Keratinocyte (primary cell): Measurements from ENCODE around the gene SPTLC3. TPM values are rescaled to one million over a fixed set of nuclear protein-coding genes. Genes with fewer than 3 reads are reported as not detected.

Experiments used
- DNase-seq: peaks from one replicate; pipeline ENCODE4 v3.0.0-alpha.2; 2011; ENCODE audit warnings: low read depth, missing footprints, low spot score
- FAIRE-seq: peaks from 2 replicates; lab custom pipeline; 2011; peaks lifted over from hg19 to GRCh38; lab: Jason Lieb, UNC
- H2AFZ ChIP-seq: 2 replicates; pipeline ENCODE4 v1.6.0; 2012; ENCODE audit warnings: low read length, control low read depth, inconsistent platforms; ENCODE audit not compliant: control insufficient read depth
- H3K27ac ChIP-seq: 2 replicates; pipeline ENCODE4 v1.5.1; 2011; ENCODE audit warnings: low read length; ENCODE audit not compliant: control insufficient read depth, insufficient read depth
- H3K27me3 ChIP-seq: 3 replicates; pipeline ENCODE4 v1.6.0; 2011; ENCODE audit warnings: low read length; ENCODE audit not compliant: control insufficient read depth, insufficient read depth; ENCODE audit errors: extremely low read depth
- H3K36me3 ChIP-seq, 2 experiments: 2 replicates in 1 of 2; 3 replicates in 1 of 2; pipeline ENCODE4 v1.5.1; 2011; ENCODE audit warnings: low read length in 2 of 2, mild to moderate bottlenecking in 1 of 2; ENCODE audit not compliant: control insufficient read depth in 2 of 2, insufficient read depth in 2 of 2; ENCODE audit errors: extremely low read depth in 1 of 2
- H3K4me1 ChIP-seq: 3 replicates; pipeline ENCODE4 v1.5.1; 2011; ENCODE audit warnings: low read length; ENCODE audit not compliant: control insufficient read depth, insufficient read depth; ENCODE audit errors: extremely low read depth
- H3K4me2 ChIP-seq: 3 replicates; pipeline ENCODE4 v1.6.0; 2011; ENCODE audit warnings: low read depth, low read length; ENCODE audit not compliant: control insufficient read depth, insufficient read depth; ENCODE audit errors: extremely low read depth
- H3K4me3 ChIP-seq, 3 experiments: fragments of 200-600 bp in 1 of 3; sonication (generic) in 1 of 3; 2 replicates in 2 of 3; 3 replicates in 1 of 3; pipeline ENCODE4 v1.5.1; 2011 to 2016; ENCODE audit warnings: low read length in 3 of 3, mild to moderate bottlenecking in 3 of 3, control low read depth in 2 of 3, inconsistent platforms in 1 of 3, low read depth in 1 of 3, mixed read lengths in 1 of 3, mixed run types in 1 of 3, moderate library complexity in 1 of 3; ENCODE audit not compliant: control insufficient read depth in 2 of 3, insufficient read depth in 2 of 3; ENCODE audit errors: extremely low read depth in 1 of 3
- H3K79me2 ChIP-seq: 2 replicates; pipeline ENCODE4 v1.6.0; 2012; ENCODE audit warnings: low read length; ENCODE audit not compliant: control insufficient read depth, insufficient read depth
- H3K9ac ChIP-seq: 3 replicates; pipeline ENCODE4 v1.6.0; 2011; ENCODE audit warnings: low read length; ENCODE audit not compliant: control insufficient read depth, insufficient read depth; ENCODE audit errors: extremely low read depth
- H3K9me1 ChIP-seq: 3 replicates; pipeline ENCODE4 v1.6.0; 2011; ENCODE audit warnings: low read length; ENCODE audit not compliant: control insufficient read depth, insufficient read depth; ENCODE audit errors: extremely low read depth
- H3K9me3 ChIP-seq: 2 replicates; pipeline ENCODE4 v1.5.1; 2012; ENCODE audit warnings: low read depth, low read length; ENCODE audit not compliant: control insufficient read depth
- H4K20me1 ChIP-seq: 3 replicates; pipeline ENCODE4 v1.6.0; 2011; ENCODE audit warnings: low read length; ENCODE audit not compliant: control insufficient read depth, insufficient read depth; ENCODE audit errors: extremely low read depth
- EZH2 ChIP-seq: IDR thresholded peaks from one replicate; pipeline ENCODE4 v1.6.1; 2012; ENCODE audit warnings: inconsistent platforms, mild to moderate bottlenecking, low read length, moderate library complexity
- dilution Hi-C: fragments of 300-500 bp; cut with MboI; formaldehyde crosslinking; loops from one replicate; pipeline ENCODE4 v1.7.0; 2020; ENCODE audit warnings: low sequenced_read_pairs; ENCODE audit not compliant: extremely low pct_ligation_motif_present
- polyA plus RNA-seq, 5 experiments: library from polyadenylated mRNA; depleted of rRNA in 3 of 5; stranded (reverse) in 3 of 5; stranded (forward) in 1 of 5; unstranded in 1 of 5; fragments of >200 nt; gene quantifications; 1 replicate in 1 of 5; 2 replicates in 3 of 5; 3 replicates in 1 of 5; pipeline versions ENCODE4 v1.2.1 to v1.2.3, GENCODE V29; 2011 to 2012; ENCODE audit warnings: missing spikeins in 2 of 5, low read depth in 1 of 5, low replicate concordance in 1 of 5
- TF ChIP-seq, protein P1 (sequence below), 3 experiments: IDR thresholded peaks in 1 of 3; conservative IDR thresholded peaks in 1 of 3; optimal IDR thresholded peaks in 1 of 3; 2 replicates in 2 of 3; 3 replicates in 1 of 3; pipeline versions ENCODE3 to v1.5.1; 2011; ENCODE audit warnings: low read length in 3 of 3, mild to moderate bottlenecking in 3 of 3, moderate library complexity in 2 of 3, control low read depth in 1 of 3, inconsistent platforms in 1 of 3; ENCODE audit not compliant: insufficient read depth in 2 of 3; ENCODE audit errors: extremely low read depth in 1 of 3

Gene SPTLC3
- polyA plus RNA-seq, 1 donor (not counting 4 experiments of a cell fraction or from before 2014, with no cell fraction given) = 11.4 TPM

DNA sequence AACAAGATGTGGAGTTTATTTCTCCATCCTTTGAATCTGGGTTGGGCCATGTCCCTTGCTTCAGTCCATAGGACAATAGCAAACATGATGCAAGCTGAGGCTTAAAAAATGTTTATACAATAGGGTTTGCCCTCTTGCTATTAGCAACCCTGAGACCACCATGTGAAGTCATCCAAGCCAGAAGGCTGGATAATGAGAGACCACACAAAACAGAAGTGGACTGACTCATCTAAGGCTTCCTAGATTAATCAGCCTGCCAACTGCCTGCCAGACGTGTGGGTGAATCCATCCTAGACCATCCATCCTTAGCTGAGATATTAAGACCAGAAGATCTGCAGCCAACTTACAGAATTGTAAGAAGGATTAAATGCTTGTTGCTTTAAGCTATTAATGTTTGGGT lies 174.2 kb downstream of the SPTLC3 start:
- Histone ChIP-seq H3K9me3 (no peaks in the 10 kb centered on the region), H3K4me3 (no peak overlapping the region), H3K9me1 (no peaks in the 10 kb centered on the region), H4K20me1 (no peaks in the 10 kb centered on the region), H3K27me3 (no peaks in the 10 kb centered on the region), H3K79me2 (no peaks in the 10 kb centered on the region), H3K9ac (no peak overlapping the region), H3K4me2 (no peak overlapping the region), H3K27ac (no peak overlapping the region), H3K4me1 (no peaks in the 10 kb centered on the region), H3K36me3 (no peaks in the 10 kb centered on the region), H2AFZ (no peak overlapping the region)
- dilution Hi-C loops = no loop called here
- FAIRE-seq (no peak), DNase-seq (no peak)
- TF ChIP-seq EZH2 = no peak
- TF ChIP-seq, protein P1, sequence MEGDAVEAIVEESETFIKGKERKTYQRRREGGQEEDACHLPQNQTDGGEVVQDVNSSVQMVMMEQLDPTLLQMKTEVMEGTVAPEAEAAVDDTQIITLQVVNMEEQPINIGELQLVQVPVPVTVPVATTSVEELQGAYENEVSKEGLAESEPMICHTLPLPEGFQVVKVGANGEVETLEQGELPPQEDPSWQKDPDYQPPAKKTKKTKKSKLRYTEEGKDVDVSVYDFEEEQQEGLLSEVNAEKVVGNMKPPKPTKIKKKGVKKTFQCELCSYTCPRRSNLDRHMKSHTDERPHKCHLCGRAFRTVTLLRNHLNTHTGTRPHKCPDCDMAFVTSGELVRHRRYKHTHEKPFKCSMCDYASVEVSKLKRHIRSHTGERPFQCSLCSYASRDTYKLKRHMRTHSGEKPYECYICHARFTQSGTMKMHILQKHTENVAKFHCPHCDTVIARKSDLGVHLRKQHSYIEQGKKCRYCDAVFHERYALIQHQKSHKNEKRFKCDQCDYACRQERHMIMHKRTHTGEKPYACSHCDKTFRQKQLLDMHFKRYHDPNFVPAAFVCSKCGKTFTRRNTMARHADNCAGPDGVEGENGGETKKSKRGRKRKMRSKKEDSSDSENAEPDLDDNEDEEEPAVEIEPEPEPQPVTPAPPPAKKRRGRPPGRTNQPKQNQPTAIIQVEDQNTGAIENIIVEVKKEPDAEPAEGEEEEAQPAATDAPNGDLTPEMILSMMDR (optimal IDR thresholded peaks at IDR 0.05 in 1 of 3, IDR thresholded peaks at IDR 0.05 in 1 of 3, conservative IDR thresholded peaks at IDR 0.05 in 1 of 3; ENCODE audit: extremely low read depth in 1 of 3, insufficient read depth in 2 of 3, low read length in 3 of 3) = no peak

DNA sequence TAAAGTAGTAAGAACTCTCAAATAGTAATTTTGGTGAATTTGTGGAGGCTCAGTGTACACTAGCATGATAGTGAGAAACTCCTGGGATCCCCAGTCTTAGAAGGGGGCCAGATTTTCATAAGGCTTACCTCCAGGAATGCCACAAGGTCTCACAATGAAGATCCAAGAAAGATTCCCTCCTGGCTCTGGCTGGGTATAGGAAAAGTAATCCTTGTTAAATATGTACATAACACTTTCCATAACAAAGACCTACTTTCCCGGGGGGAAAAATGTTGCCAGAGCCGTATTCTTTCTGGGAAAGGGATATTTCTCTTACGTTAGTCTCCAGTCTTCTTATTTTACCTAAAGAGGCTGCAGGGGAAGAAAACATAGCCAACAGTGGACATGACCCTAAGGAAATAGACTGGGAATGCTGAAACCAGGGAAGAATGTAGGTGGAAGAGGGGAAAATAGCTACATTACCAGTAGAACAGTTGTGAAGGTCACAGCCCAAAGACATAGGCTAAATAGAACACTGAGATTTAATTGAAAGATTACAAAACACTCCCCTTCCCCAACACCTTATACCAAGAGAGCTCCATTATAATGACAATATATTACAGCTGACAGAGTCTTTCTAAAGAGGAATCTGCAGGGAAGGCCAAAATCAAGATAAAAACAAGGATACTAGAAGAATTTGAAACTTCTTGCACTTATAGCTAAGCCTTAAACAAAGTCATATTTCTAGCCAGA lies 177.4 kb downstream of the SPTLC3 start:
- FAIRE-seq (no peak), DNase-seq (no peak)
- no peak overlapping the region for H3K4me2 ChIP-seq
- H3K79me2 ChIP-seq = no peaks in the 10 kb centered on the region
- no peaks in the 10 kb centered on the region for H4K20me1 ChIP-seq
- TF ChIP-seq, protein P1 (optimal IDR thresholded peaks at IDR 0.05 in 1 of 3, IDR thresholded peaks at IDR 0.05 in 1 of 3, conservative IDR thresholded peaks at IDR 0.05 in 1 of 3; ENCODE audit: extremely low read depth in 1 of 3, insufficient read depth in 2 of 3, low read length in 3 of 3) = no peak
- no peak for TF ChIP-seq EZH2
- no peaks in the 10 kb centered on the region for H3K9me3 ChIP-seq
- H3K4me1 ChIP-seq = no peaks in the 10 kb centered on the region
- no peaks in the 10 kb centered on the region for H3K27me3 ChIP-seq
- dilution Hi-C loops = no loop called here
- no peak overlapping the region for H2AFZ ChIP-seq
- H3K9me1 ChIP-seq = no peaks in the 10 kb centered on the region
- H3K9ac ChIP-seq = no peak overlapping the region
- no peaks in the 10 kb centered on the region for H3K36me3 ChIP-seq
- no peak overlapping the region for H3K4me3 ChIP-seq
- H3K27ac ChIP-seq = no peak overlapping the region
